SK-N-SH (cell line): ENCODE measurements around the gene NSRP1. TPM values are rescaled to one million over a fixed set of nuclear protein-coding genes. Genes with fewer than 3 reads are reported as not detected.

Experiments
- CTCF ChIA-PET: fragments of 300-600, 350-600 bp; formaldehyde crosslinking; extraction: SDS; loops from one replicate; lab custom pipeline; 2021; lab: Yijun Ruan, JAX
- POLR2A ChIA-PET: fragments of 350-600 bp; sonication (Branson Sonifier 250); formaldehyde crosslinking; extraction: SDS; loops from one replicate; lab custom pipeline; 2020; ENCODE audit warnings: antibody characterized with exemption, inconsistent platforms; lab: Yijun Ruan, JAX
- DNase-seq: peaks from one replicate; pipeline ENCODE4 v3.0.0; 2012
- H2AFZ ChIP-seq: fragments of 200-600 bp; sonication (generic); 2 replicates; pipeline ENCODE4 v1.8.1; 2016; ENCODE audit warnings: antibody characterized with exemption, mild to moderate bottlenecking, low read depth
- H3F3A ChIP-seq: fragments of 200-600 bp; sonication (generic); replicated peaks from 2 replicates; pipeline ENCODE3; 2016; ENCODE audit warnings: antibody characterized with exemption, mild to moderate bottlenecking; ENCODE audit not compliant: insufficient read depth
- H3K27ac ChIP-seq, 2 experiments: fragments of 200-500 bp in 1 of 2; fragments of 200-600 bp in 1 of 2; sonication (Bioruptor generic) in 1 of 2; sonication (generic), shearing (Covaris generic) in 1 of 2; 2 replicates each; pipeline versions ENCODE4 v1.5.1 to v1.6.1; 2014 to 2016; ENCODE audit warnings: low read depth in 2 of 2, inconsistent platforms in 1 of 2, low read length in 1 of 2, mild to moderate bottlenecking in 1 of 2, mixed read lengths in 1 of 2
- H3K27me3 ChIP-seq: fragments of 200-600 bp; sonication (generic), shearing (Covaris generic); 2 replicates; pipeline ENCODE4 v1.6.1; 2016; ENCODE audit warnings: mixed run types; ENCODE audit not compliant: insufficient read depth
- H3K36me3 ChIP-seq, 2 experiments: fragments of 200-500 bp in 1 of 2; fragments of 200-600 bp in 1 of 2; sonication (Bioruptor generic) in 1 of 2; sonication (generic) in 1 of 2; replicated peaks in 1 of 2; 2 replicates each; pipeline versions ENCODE3 to v1.5.1; 2014 to 2016; ENCODE audit warnings: low read length in 1 of 2, mild to moderate bottlenecking in 1 of 2; ENCODE audit not compliant: insufficient read depth in 2 of 2, control insufficient read depth in 1 of 2
- H3K4me1 ChIP-seq, 2 experiments: fragments of 200-500 bp in 1 of 2; fragments of 200-600 bp in 1 of 2; sonication (Bioruptor generic) in 1 of 2; sonication (generic), shearing (Covaris generic) in 1 of 2; 2 replicates each; pipeline versions ENCODE4 v1.5.1 to v1.6.1; 2014 to 2016; ENCODE audit warnings: low read depth in 1 of 2, low read length in 1 of 2, mixed run types in 1 of 2; ENCODE audit not compliant: insufficient read depth in 2 of 2, control insufficient read depth in 1 of 2
- H3K4me2 ChIP-seq: fragments of 200-600 bp; sonication (generic), shearing (Covaris generic); 2 replicates; pipeline ENCODE4 v1.6.1; 2017; ENCODE audit warnings: mixed run types
- H3K4me3 ChIP-seq, 2 experiments: fragments of 200-500 bp in 1 of 2; fragments of 200-600 bp in 1 of 2; sonication (Bioruptor generic) in 1 of 2; sonication (generic), shearing (Covaris generic) in 1 of 2; 2 replicates each; pipeline versions ENCODE4 v1.5.1 to v1.8.1; 2014 to 2016; ENCODE audit warnings: low read depth in 2 of 2, inconsistent platforms in 1 of 2, low read length in 1 of 2, mild to moderate bottlenecking in 1 of 2, mixed read lengths in 1 of 2, moderate library complexity in 1 of 2
- H3K79me2 ChIP-seq: fragments of 200-600 bp; sonication (generic); 2 replicates; pipeline ENCODE4 v1.8.1; 2017; ENCODE audit warnings: mild to moderate bottlenecking; ENCODE audit not compliant: insufficient read depth
- H3K9ac ChIP-seq: fragments of 200-600 bp; sonication (generic); 2 replicates; pipeline ENCODE4 v1.6.1; 2017; ENCODE audit warnings: mixed run types
- H3K9me2 ChIP-seq: fragments of 200-600 bp; sonication (generic); 2 replicates; pipeline ENCODE4 v1.6.1; 2017; ENCODE audit warnings: mixed run types
- H3K9me3 ChIP-seq: fragments of 200-600 bp; sonication (generic); 2 replicates; pipeline ENCODE4 v1.6.1; 2017; ENCODE audit warnings: mixed run types, mild to moderate bottlenecking, moderate library complexity
- H4K20me1 ChIP-seq: fragments of 200-600 bp; sonication (generic); 2 replicates; pipeline ENCODE4 v1.6.1; 2017; ENCODE audit warnings: mild to moderate bottlenecking, mixed run types; ENCODE audit not compliant: insufficient read depth
- FOXJ3 ChIP-seq: sonication (generic); formaldehyde crosslinking; IDR thresholded peaks from 2 replicates; pipeline ENCODE4 v1.5.1; 2020; ENCODE audit warnings: mild to moderate bottlenecking, missing genetic modification reagents
- GABPA ChIP-seq: IDR thresholded peaks from 2 replicates; pipeline ENCODE4 v1.4.0; 2012; ENCODE audit warnings: low read depth, mild to moderate bottlenecking
- JUND ChIP-seq: IDR thresholded peaks from 2 replicates; pipeline ENCODE4 v1.4.0; 2012
- MEF2A ChIP-seq: IDR thresholded peaks from 2 replicates; pipeline ENCODE4 v1.4.0; 2012; ENCODE audit warnings: low read depth, borderline replicate concordance
- POLR2AphosphoS5 ChIP-seq: IDR thresholded peaks from 2 replicates; pipeline ENCODE4 v1.6.1; 2012; ENCODE audit warnings: low read depth, low read length
- RFX5 ChIP-seq: IDR thresholded peaks from 2 replicates; pipeline ENCODE4 v1.6.1; 2012; ENCODE audit warnings: mild to moderate bottlenecking, improper control_type of control experiment, low read length
- SIN3A ChIP-seq: IDR thresholded peaks from 2 replicates; pipeline ENCODE4 v1.6.1; 2012; ENCODE audit warnings: low read depth, mild to moderate bottlenecking, low read length, moderate library complexity, borderline replicate concordance
- TAF1 ChIP-seq: IDR thresholded peaks from 2 replicates; pipeline ENCODE4 v1.6.1; 2012; ENCODE audit warnings: low read depth, mild to moderate bottlenecking, low read length, moderate library complexity, borderline replicate concordance
- YY1 ChIP-seq: IDR thresholded peaks from 2 replicates; pipeline ENCODE4 v1.4.0; 2012; ENCODE audit warnings: low read depth, mild to moderate bottlenecking
- WGBS: methylation state at CpG from one replicate; pipeline ENCODE4 v1.1.6; 2017; ENCODE audit warnings: low lambda C conversion rate; 5-methylcytosine and 5-hydroxymethylcytosine counted together
- polyA plus RNA-seq, 3 experiments: library from polyadenylated mRNA; depleted of rRNA; stranded (reverse); fragments of >200 nt; gene quantifications; 2 replicates each; pipeline ENCODE4 v1.2.3, GENCODE V29; 2012
- TF ChIP-seq, protein P1 (sequence below): fragments of 200-600 bp; sonication (generic); IDR thresholded peaks from 2 replicates; pipeline ENCODE4 v1.6.1; 2017; ENCODE audit warnings: antibody characterized with exemption, mild to moderate bottlenecking, moderate library complexity

Gene NSRP1
- polyA plus RNA-seq, 1 of the 3 experiments (the other 2 are of a cell fraction), result 10.8 TPM

DNA sequence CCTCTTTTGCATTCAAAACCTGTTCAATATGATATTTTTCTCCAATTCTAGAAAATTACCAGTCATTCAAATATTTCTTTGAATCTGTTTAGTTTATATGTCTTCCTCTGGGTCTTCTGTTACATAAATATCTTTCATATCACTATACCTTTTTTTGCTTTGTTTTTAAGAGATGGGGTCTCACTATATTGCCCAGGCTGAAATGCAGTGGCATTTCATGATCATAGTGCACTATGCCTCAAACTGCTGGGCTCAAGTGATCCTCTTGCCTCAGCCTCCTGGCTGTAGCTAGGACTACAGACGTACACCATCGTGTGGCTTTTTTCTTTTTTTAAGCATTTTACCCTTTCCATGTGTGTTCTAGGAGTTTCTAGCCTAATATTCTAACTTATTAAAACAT is 38.8 kb downstream of the NSRP1 start:
- no peaks in the 10 kb centered on the region for H3K27me3 ChIP-seq
- ChIA-PET POLR2A (no interaction called here), CTCF (interaction anchor here (0.6 kb wide), 1 partner anchor 77 kb away, joined by 3 read pairs; no protein-coding TSS in a partner anchor)
- no peak overlapping the region for H2AFZ ChIP-seq
- H3K4me3 ChIP-seq, result no peak overlapping the region
- no peak overlapping the region for H3K4me2 ChIP-seq
- no peak overlapping the region for H3K9ac ChIP-seq
- peaks cover 6% of the 10 kb centered on the region; the same call in 1 of the 2 replicates for H4K20me1 ChIP-seq
- DNase-seq, result no peak
- peaks cover 3 to 62% of the 10 kb centered on the region in 2 experiments for H3K36me3 ChIP-seq
- TF ChIP-seq FOXJ3 (CRISPR knock-in tag), result no peak
- TF ChIP-seq RFX5, result no peak
- TF ChIP-seq MEF2A, result no peak
- peaks cover 12% of the 10 kb centered on the region; the same call in 1 of the 2 replicates for H3K9me3 ChIP-seq
- WGBS, result 94% methylated on average over 2 of the region's 2 CpGs
- peaks cover 10% of the 10 kb centered on the region for H3F3A ChIP-seq
- H3K27ac ChIP-seq, result no peak overlapping the region
- no peaks in the 10 kb centered on the region for H3K4me1 ChIP-seq
- no peaks in the 10 kb centered on the region for H3K9me2 ChIP-seq
- peaks cover 97% of the 10 kb centered on the region for H3K79me2 ChIP-seq

DNA sequence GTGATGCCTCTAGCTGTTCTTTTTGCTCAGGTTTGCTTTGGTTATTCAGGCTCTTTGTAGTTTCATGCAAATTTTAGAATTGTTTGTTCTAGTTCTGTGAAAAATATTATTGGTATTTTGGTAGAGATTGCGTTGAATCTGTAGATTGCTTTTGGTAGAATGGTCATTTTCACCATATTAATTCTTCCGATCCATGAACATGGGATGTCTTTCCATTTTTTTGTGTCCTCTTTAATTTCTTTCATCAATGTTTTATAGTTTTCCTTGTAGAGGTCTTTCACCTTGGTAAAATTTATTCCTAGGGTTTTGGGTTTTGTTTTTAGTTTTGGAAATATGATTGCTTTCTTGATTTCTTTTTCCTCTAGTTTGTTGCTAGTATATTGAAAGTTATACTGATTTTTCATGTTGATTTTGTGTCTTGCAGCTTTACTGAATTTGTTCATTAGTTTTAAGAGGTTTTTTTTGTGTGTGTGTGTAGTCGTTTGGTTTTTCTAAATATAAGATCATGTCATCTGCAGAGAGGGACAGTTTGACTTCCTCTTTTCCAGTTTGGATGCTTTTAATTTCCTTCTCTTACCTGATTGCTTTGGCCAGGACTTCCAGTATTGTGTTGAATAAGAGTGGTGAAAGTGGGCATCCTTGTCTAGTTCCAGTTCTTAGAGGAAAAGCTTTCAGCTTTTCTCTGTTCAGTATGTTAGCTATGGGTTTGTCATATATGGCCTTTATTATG is 42.4 kb downstream of the NSRP1 start:
- H3K79me2 ChIP-seq, result peaks cover 99% of the 10 kb centered on the region
- H3K4me2 ChIP-seq, result no peak overlapping the region
- no peak for DNase-seq
- peaks cover 14% of the 10 kb centered on the region; the same call in 1 of the 2 replicates for H4K20me1 ChIP-seq
- no peak overlapping the region for H2AFZ ChIP-seq
- no peaks in the 10 kb centered on the region for H3K27me3 ChIP-seq
- no peak overlapping the region for H3K4me3 ChIP-seq
- TF ChIP-seq SIN3A (no peak), JUND (no peak), POLR2AphosphoS5 (no peak), YY1 (no peak), FOXJ3 (CRISPR knock-in tag) (no peak), GABPA (no peak), TAF1 (no peak)
- TF ChIP-seq, protein P1, sequence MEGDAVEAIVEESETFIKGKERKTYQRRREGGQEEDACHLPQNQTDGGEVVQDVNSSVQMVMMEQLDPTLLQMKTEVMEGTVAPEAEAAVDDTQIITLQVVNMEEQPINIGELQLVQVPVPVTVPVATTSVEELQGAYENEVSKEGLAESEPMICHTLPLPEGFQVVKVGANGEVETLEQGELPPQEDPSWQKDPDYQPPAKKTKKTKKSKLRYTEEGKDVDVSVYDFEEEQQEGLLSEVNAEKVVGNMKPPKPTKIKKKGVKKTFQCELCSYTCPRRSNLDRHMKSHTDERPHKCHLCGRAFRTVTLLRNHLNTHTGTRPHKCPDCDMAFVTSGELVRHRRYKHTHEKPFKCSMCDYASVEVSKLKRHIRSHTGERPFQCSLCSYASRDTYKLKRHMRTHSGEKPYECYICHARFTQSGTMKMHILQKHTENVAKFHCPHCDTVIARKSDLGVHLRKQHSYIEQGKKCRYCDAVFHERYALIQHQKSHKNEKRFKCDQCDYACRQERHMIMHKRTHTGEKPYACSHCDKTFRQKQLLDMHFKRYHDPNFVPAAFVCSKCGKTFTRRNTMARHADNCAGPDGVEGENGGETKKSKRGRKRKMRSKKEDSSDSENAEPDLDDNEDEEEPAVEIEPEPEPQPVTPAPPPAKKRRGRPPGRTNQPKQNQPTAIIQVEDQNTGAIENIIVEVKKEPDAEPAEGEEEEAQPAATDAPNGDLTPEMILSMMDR, result no peak
- TF ChIP-seq, all 33 proteins: peak for 0
- H3K9ac ChIP-seq, result no peak overlapping the region
- no peaks in the 10 kb centered on the region for H3K4me1 ChIP-seq
- POLR2A ChIA-PET, result no interaction called here
- H3K9me3 ChIP-seq, result peaks cover 17% of the 10 kb centered on the region; the same call in 1 of the 2 replicates
- CTCF ChIA-PET, result interaction anchor here (0.7 kb wide), 1 partner anchor 11 kb away, joined by 3 read pairs; no protein-coding TSS in a partner anchor
- peaks cover 7 to 73% of the 10 kb centered on the region in 2 experiments for H3K36me3 ChIP-seq
- H3K9me2 ChIP-seq, result no peaks in the 10 kb centered on the region
- peaks cover 8% of the 10 kb centered on the region for H3F3A ChIP-seq
- H3K27ac ChIP-seq, result no peak overlapping the region
- 97% methylated on average over 3 of the region's 3 CpGs for whole genome bisulfite sequencing
